ENCODE results near the gene C1QTNF6. TPM values are rescaled to one million over a fixed set of nuclear protein-coding genes. Genes with fewer than 3 reads are reported as not detected.

Gene C1QTNF6
- polyA plus RNA-seq, 1 donor from 2014 or later: 5.3 TPM

DNA sequence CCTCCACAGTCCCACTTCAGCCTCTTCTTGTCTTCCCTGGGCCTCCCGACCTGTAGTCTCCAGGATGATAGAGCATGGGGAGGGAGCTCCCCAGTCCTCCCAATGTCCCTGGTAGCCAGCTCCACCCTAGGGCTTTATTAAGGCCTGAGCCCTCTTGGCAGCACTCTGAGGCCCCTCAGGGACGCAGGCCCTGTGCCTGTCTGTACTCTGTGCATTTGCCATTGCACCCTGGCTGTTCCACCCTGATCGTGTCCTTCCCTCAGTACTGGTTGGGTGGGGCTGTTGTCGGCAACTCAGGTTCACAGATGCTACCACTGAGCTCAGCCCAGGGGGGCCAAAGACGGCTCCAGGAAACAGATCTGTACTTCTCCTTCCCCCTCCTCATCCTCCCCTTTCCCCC is 17.0 kb upstream of the C1QTNF6 start:
- no peak for TF ChIP-seq EZH2 (IDR thresholded peaks at IDR 0.05; ENCODE audit: borderline replicate concordance, insufficient read depth, low read length, poor library complexity, severe bottlenecking)
- TF ChIP-seq EP300 (conservative IDR thresholded peaks at IDR 0.05; ENCODE audit: poor library complexity, severe bottlenecking): no peak
- TF ChIP-seq, protein P1, sequence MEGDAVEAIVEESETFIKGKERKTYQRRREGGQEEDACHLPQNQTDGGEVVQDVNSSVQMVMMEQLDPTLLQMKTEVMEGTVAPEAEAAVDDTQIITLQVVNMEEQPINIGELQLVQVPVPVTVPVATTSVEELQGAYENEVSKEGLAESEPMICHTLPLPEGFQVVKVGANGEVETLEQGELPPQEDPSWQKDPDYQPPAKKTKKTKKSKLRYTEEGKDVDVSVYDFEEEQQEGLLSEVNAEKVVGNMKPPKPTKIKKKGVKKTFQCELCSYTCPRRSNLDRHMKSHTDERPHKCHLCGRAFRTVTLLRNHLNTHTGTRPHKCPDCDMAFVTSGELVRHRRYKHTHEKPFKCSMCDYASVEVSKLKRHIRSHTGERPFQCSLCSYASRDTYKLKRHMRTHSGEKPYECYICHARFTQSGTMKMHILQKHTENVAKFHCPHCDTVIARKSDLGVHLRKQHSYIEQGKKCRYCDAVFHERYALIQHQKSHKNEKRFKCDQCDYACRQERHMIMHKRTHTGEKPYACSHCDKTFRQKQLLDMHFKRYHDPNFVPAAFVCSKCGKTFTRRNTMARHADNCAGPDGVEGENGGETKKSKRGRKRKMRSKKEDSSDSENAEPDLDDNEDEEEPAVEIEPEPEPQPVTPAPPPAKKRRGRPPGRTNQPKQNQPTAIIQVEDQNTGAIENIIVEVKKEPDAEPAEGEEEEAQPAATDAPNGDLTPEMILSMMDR (IDR thresholded peaks at IDR 0.05; ENCODE audit: poor library complexity, severe bottlenecking): no peak
- TF ChIP-seq, protein P2, sequence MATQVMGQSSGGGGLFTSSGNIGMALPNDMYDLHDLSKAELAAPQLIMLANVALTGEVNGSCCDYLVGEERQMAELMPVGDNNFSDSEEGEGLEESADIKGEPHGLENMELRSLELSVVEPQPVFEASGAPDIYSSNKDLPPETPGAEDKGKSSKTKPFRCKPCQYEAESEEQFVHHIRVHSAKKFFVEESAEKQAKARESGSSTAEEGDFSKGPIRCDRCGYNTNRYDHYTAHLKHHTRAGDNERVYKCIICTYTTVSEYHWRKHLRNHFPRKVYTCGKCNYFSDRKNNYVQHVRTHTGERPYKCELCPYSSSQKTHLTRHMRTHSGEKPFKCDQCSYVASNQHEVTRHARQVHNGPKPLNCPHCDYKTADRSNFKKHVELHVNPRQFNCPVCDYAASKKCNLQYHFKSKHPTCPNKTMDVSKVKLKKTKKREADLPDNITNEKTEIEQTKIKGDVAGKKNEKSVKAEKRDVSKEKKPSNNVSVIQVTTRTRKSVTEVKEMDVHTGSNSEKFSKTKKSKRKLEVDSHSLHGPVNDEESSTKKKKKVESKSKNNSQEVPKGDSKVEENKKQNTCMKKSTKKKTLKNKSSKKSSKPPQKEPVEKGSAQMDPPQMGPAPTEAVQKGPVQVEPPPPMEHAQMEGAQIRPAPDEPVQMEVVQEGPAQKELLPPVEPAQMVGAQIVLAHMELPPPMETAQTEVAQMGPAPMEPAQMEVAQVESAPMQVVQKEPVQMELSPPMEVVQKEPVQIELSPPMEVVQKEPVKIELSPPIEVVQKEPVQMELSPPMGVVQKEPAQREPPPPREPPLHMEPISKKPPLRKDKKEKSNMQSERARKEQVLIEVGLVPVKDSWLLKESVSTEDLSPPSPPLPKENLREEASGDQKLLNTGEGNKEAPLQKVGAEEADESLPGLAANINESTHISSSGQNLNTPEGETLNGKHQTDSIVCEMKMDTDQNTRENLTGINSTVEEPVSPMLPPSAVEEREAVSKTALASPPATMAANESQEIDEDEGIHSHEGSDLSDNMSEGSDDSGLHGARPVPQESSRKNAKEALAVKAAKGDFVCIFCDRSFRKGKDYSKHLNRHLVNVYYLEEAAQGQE (IDR thresholded peaks at IDR 0.05; ENCODE audit: borderline replicate concordance): no peak
- no peak for TF ChIP-seq POLR2AphosphoS5 (IDR thresholded peaks at IDR 0.05)
- no peak for TF ChIP-seq RAD21 (conservative IDR thresholded peaks at IDR 0.05)
- TF ChIP-seq MXI1 (conservative IDR thresholded peaks at IDR 0.05; ENCODE audit: poor library complexity, severe bottlenecking): no peak
- no peak for TF ChIP-seq TAF1 (IDR thresholded peaks at IDR 0.05; ENCODE audit: low read depth)
- no peak for TF ChIP-seq SMC3 (conservative IDR thresholded peaks at IDR 0.05; ENCODE audit: poor library complexity)
- H3K79me2 ChIP-seq (replicated peaks; ENCODE audit: insufficient read depth, low read length): no peaks in the 10 kb centered on the region
- H3F3A ChIP-seq (ENCODE audit: insufficient read depth, low read length, poor library complexity, severe bottlenecking): no peaks in the 10 kb centered on the region
- no peaks in the 10 kb centered on the region for H3K27me3 ChIP-seq (ENCODE audit: insufficient read depth, low read depth, low read length)
- H4K20me1 ChIP-seq (ENCODE audit: insufficient read depth): no peaks in the 10 kb centered on the region
- no peak overlapping the region for H3K4me3 ChIP-seq (ENCODE audit: low read length)
- no peaks in the 10 kb centered on the region for H3K9me3 ChIP-seq (ENCODE audit: low read length)
- no peaks in the 10 kb centered on the region for H3K9me2 ChIP-seq (ENCODE audit: insufficient read depth, low read length)
- no peak overlapping the region for H3K9ac ChIP-seq (ENCODE audit: low read length)
- no peaks in the 10 kb centered on the region for H3K36me3 ChIP-seq (ENCODE audit: insufficient read depth, low read length)
- H3K4me2 ChIP-seq (ENCODE audit: low read length): no peak overlapping the region
- no peak overlapping the region for H3K27ac ChIP-seq (ENCODE audit: low read length)
- no peak overlapping the region for H2AFZ ChIP-seq (ENCODE audit: low read depth, low read length)

DNA sequence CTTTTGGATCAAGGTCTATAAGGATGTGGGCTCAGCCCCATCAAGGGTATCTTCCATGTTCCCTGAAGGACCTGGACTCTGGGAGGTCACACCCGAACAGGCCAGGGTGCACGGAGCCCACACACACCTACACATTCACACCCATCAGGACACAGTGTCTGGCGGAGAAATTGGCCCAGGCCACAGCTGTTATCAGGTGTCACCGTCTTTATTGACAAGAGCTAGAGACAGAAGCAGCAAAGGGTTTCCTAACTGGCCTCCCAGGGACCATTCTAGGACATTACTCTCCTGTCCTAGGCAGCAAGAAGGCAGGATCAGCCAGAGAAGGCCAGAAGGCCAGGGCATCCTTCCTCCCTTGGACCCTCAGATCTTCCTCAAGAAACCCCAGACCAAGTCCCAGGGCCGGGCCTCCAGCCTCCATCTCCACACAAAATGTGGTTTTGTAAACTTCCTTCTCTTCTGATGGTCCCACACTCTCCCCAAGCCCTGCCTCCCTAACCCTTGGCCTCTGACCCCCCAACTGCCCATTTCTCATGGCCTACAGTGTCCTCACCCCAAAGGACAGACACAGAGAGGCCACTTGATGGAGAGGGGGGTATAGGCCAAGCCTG is 16.1 kb upstream of the C1QTNF6 start:
- Histone ChIP-seq H3F3A (ENCODE audit: insufficient read depth, low read length, poor library complexity, severe bottlenecking) (no peaks in the 10 kb centered on the region), H3K4me2 (ENCODE audit: low read length) (no peak overlapping the region), H3K9me2 (ENCODE audit: insufficient read depth, low read length) (no peaks in the 10 kb centered on the region), H3K36me3 (ENCODE audit: insufficient read depth, low read length) (no peaks in the 10 kb centered on the region), H3K4me3 (ENCODE audit: low read length) (no peak overlapping the region), H3K79me2 (replicated peaks; ENCODE audit: insufficient read depth, low read length) (no peaks in the 10 kb centered on the region), H3K9me3 (ENCODE audit: low read length) (no peaks in the 10 kb centered on the region), H3K9ac (ENCODE audit: low read length) (no peak overlapping the region), H3K27ac (ENCODE audit: low read length) (no peak overlapping the region), H2AFZ (ENCODE audit: low read depth, low read length) (no peak overlapping the region), H3K27me3 (ENCODE audit: insufficient read depth, low read depth, low read length) (no peaks in the 10 kb centered on the region), H4K20me1 (ENCODE audit: insufficient read depth) (no peaks in the 10 kb centered on the region)
- TF ChIP-seq EP300 (conservative IDR thresholded peaks at IDR 0.05; ENCODE audit: poor library complexity, severe bottlenecking) (no peak), SMC3 (conservative IDR thresholded peaks at IDR 0.05; ENCODE audit: poor library complexity) (no peak), TAF1 (IDR thresholded peaks at IDR 0.05; ENCODE audit: low read depth) (no peak), EZH2 (IDR thresholded peaks at IDR 0.05; ENCODE audit: borderline replicate concordance, insufficient read depth, low read length, poor library complexity, severe bottlenecking) (no peak)
- TF ChIP-seq, protein P2 (IDR thresholded peaks at IDR 0.05; ENCODE audit: borderline replicate concordance): no peak

Measured in neural cell (in vitro differentiated cells).